Spleen (tissue), 7 donors: ENCODE measurements around the gene SPATA46.

Experiments used
- POLR2A ChIP-seq, 3 donors: fragments of 450-650 bp; IDR thresholded peaks; one replicate each; pipeline ENCODE4 v1.5.1; 2017; ENCODE audit warnings: antibody characterized with exemption in 3 of 3, mild to moderate bottlenecking in 1 of 3
- TF ChIP-seq, protein P1 (sequence below), 11 experiments: fragments of 200-600 bp in 7 of 11; fragments of 450-650 bp in 4 of 11; sonication (generic) in 4 of 11; IDR thresholded peaks in 8 of 11; conservative IDR thresholded peaks in 3 of 11; 1 replicate in 7 of 11; 2 replicates in 4 of 11; pipeline versions ENCODE4 v1.4.0 to v1.8.0; 2016 to 2021; ENCODE audit warnings: antibody characterized with exemption in 11 of 11, inconsistent platforms in 4 of 11, mild to moderate bottlenecking in 1 of 11
- donor health status: DM: no; HTN: no; CAD: no; lungs with moderate emphysema.
- donor health status: DM: no; HTN: no; CAD: no.
- donor health status: DM: no; HTN: no; CAD: no.

- TF ChIP-seq POLR2A (IDR thresholded peaks at IDR 0.05) = no peak
- TF ChIP-seq, protein P1, sequence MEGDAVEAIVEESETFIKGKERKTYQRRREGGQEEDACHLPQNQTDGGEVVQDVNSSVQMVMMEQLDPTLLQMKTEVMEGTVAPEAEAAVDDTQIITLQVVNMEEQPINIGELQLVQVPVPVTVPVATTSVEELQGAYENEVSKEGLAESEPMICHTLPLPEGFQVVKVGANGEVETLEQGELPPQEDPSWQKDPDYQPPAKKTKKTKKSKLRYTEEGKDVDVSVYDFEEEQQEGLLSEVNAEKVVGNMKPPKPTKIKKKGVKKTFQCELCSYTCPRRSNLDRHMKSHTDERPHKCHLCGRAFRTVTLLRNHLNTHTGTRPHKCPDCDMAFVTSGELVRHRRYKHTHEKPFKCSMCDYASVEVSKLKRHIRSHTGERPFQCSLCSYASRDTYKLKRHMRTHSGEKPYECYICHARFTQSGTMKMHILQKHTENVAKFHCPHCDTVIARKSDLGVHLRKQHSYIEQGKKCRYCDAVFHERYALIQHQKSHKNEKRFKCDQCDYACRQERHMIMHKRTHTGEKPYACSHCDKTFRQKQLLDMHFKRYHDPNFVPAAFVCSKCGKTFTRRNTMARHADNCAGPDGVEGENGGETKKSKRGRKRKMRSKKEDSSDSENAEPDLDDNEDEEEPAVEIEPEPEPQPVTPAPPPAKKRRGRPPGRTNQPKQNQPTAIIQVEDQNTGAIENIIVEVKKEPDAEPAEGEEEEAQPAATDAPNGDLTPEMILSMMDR (IDR thresholded peaks at IDR 0.05 in 8 of 11, conservative IDR thresholded peaks at IDR 0.05 in 3 of 11) = no peak
Measured at GRCh38 chr1:162360874-162361260, 15.8 kb downstream of the SPATA46 start.
